OCI-LY1 (cell line): ENCODE data around the gene ARHGEF28.

Experiments used
- CTCF ChIP-seq: fragments of 200-600 bp; sonication (generic), shearing (Covaris generic); IDR thresholded peaks from 2 replicates; pipeline ENCODE4 v1.5.1; 2017; ENCODE audit warnings: mild to moderate bottlenecking, antibody characterized with exemption, low read length, moderate library complexity, mixed read lengths
- EZH2 ChIP-seq: fragments of 200-600 bp; sonication (generic), shearing (Covaris generic); IDR thresholded peaks from 2 replicates; pipeline ENCODE4 v1.8.0; 2017; ENCODE audit warnings: borderline replicate concordance, mixed run types, mild to moderate bottlenecking, antibody characterized with exemption, low read length, moderate library complexity, mixed read lengths

GRCh38 chr5:73623901-73624404 is 2.0 kb upstream of the ARHGEF28 start:
- no peak for TF ChIP-seq CTCF
- TF ChIP-seq EZH2 = no peak
